SU-DHL-6 (cell line): Measurements from ENCODE around the gene PRR5.

ENCODE experiments used
- H2AFZ ChIP-seq: fragments of 200-600 bp; sonication (generic); 2 replicates; pipeline ENCODE4 v1.6.1; 2014; ENCODE audit warnings: low read depth, mild to moderate bottlenecking, moderate library complexity, mixed read lengths, antibody characterized with exemption, low read length; ENCODE audit not compliant: severe bottlenecking
- H3F3A ChIP-seq: fragments of 200-600 bp; shearing (Covaris generic); 2 replicates; pipeline ENCODE4 v1.6.0; 2016; ENCODE audit warnings: antibody characterized with exemption, mild to moderate bottlenecking; ENCODE audit not compliant: insufficient read depth
- H3K27ac ChIP-seq: fragments of 200-600 bp; sonication (generic); 2 replicates; pipeline ENCODE4 v1.5.1; 2016; ENCODE audit warnings: low read depth, mild to moderate bottlenecking, low read length, moderate library complexity, mixed read lengths
- H3K27me3 ChIP-seq: fragments of 200-600 bp; sonication (generic), shearing (Covaris generic); 2 replicates; pipeline ENCODE4 v1.6.0; 2014; ENCODE audit warnings: mild to moderate bottlenecking, low read length
- H3K36me3 ChIP-seq: fragments of 200-600 bp; sonication (generic); 2 replicates; pipeline ENCODE4 v1.6.1; 2014; ENCODE audit warnings: mild to moderate bottlenecking, low read length, mixed read lengths
- H3K4me2 ChIP-seq: fragments of 300-600, 200-600 bp; shearing (Covaris generic), sonication (generic); 2 replicates; pipeline ENCODE4 v1.6.0; 2014; ENCODE audit warnings: low read length, low read depth, mild to moderate bottlenecking; ENCODE audit not compliant: poor library complexity, severe bottlenecking
- H3K4me3 ChIP-seq: fragments of 200-600 bp; sonication (generic); 2 replicates; pipeline ENCODE4 v1.5.1; 2014; ENCODE audit warnings: antibody characterized with exemption, low read length, mild to moderate bottlenecking, mixed read lengths; ENCODE audit not compliant: insufficient read depth, poor library complexity, severe bottlenecking
- H3K79me2 ChIP-seq: fragments of 200-600 bp; sonication (generic); 2 replicates; pipeline ENCODE4 v1.6.1; 2014; ENCODE audit warnings: mild to moderate bottlenecking, low read length, moderate library complexity; ENCODE audit not compliant: insufficient read depth
- H3K9ac ChIP-seq: fragments of 200-600 bp; sonication (generic); 2 replicates; pipeline ENCODE4 v1.7.0; 2014; ENCODE audit warnings: mild to moderate bottlenecking, low read length
- H3K9me2 ChIP-seq: fragments of 200-600 bp; sonication (generic); replicated peaks from 2 replicates; pipeline ENCODE4 v1.6.1; 2014; ENCODE audit warnings: low read length; ENCODE audit not compliant: insufficient read depth
- H3K9me3 ChIP-seq: fragments of 200-600 bp; sonication (generic); 2 replicates; pipeline ENCODE4 v1.6.1; 2014; ENCODE audit warnings: low read length, mixed read lengths; ENCODE audit not compliant: insufficient read depth
- H4K20me1 ChIP-seq: fragments of 200-600 bp; sonication (generic); 2 replicates; pipeline ENCODE4 v1.6.1; 2014; ENCODE audit warnings: low read depth, mild to moderate bottlenecking, antibody characterized with exemption, low read length, moderate library complexity, mixed read lengths
- CTCF ChIP-seq: fragments of 200-600 bp; sonication (generic); IDR thresholded peaks from one replicate; pipeline ENCODE4 v1.5.1; 2017; ENCODE audit warnings: antibody characterized with exemption, mild to moderate bottlenecking, low read length, moderate library complexity; ENCODE audit not compliant: insufficient read depth, poor library complexity, severe bottlenecking
- EZH2phosphoT487 ChIP-seq: fragments of 200-600 bp; sonication (generic), shearing (Covaris generic); conservative IDR thresholded peaks from 2 replicates; pipeline ENCODE4 v1.6.1; 2018; ENCODE audit warnings: mild to moderate bottlenecking, antibody characterized with exemption, low read length, moderate library complexity, mixed read lengths

Gene PRR5

GRCh38 chr22:44748524-44748923 lies 46.5 kb downstream of the PRR5 start:
- H3K27me3 ChIP-seq: no peaks in the 10 kb centered on the region
- no peaks in the 10 kb centered on the region for H4K20me1 ChIP-seq

GRCh38 chr22:44750481-44750880 lies 48.5 kb downstream of the PRR5 start:
- TF ChIP-seq EZH2phosphoT487 (no peak), CTCF (no peak)
- Histone ChIP-seq H3K4me3 (no peak overlapping the region), H3K27me3 (no peaks in the 10 kb centered on the region), H3F3A (no peaks in the 10 kb centered on the region), H3K4me2 (no peak overlapping the region), H3K79me2 (no peaks in the 10 kb centered on the region), H4K20me1 (no peaks in the 10 kb centered on the region), H3K9ac (no peak overlapping the region), H3K36me3 (no peaks in the 10 kb centered on the region), H2AFZ (no peak overlapping the region), H3K27ac (no peak overlapping the region), H3K9me2 (no peaks in the 10 kb centered on the region), H3K9me3 (no peaks in the 10 kb centered on the region)

More at GRCh38 chr22:44748524-44748923, 46.5 kb downstream of the PRR5 start:
- H3K4me2 ChIP-seq: no peak overlapping the region
- H3K27ac ChIP-seq: no peak overlapping the region
- no peaks in the 10 kb centered on the region for H3K36me3 ChIP-seq
- H3K9me2 ChIP-seq: no peaks in the 10 kb centered on the region
- H3K9me3 ChIP-seq: no peaks in the 10 kb centered on the region
- no peak overlapping the region for H3K9ac ChIP-seq
- no peak overlapping the region for H3K4me3 ChIP-seq
- TF ChIP-seq EZH2phosphoT487: no peak
- TF ChIP-seq CTCF: no peak
- no peaks in the 10 kb centered on the region for H3F3A ChIP-seq
- H2AFZ ChIP-seq: no peak overlapping the region
- no peaks in the 10 kb centered on the region for H3K79me2 ChIP-seq

GRCh38 chr22:44752285-44753188 lies 50.5 kb downstream of the PRR5 start, which contains the start of gene ARHGAP8:
Gene ARHGAP8, plus strand, starts transcription at chr22:44752575. Its CDS starts 33,953 bp downstream, at chr22:44786528.
- Histone ChIP-seq H3K27ac (no peak within 1 kb of the TSS), H3K4me3 (no peak within 1 kb of the TSS), H4K20me1 (no peaks in the 10 kb centered on the region)

More at GRCh38 chr22:44752285-44753188, 50.5 kb downstream of the PRR5 start, which contains the start of gene ARHGAP8:
- no peaks in the 10 kb centered on the region for H3K9me2 ChIP-seq
- no peaks in the 10 kb centered on the region for H3F3A ChIP-seq
- H3K36me3 ChIP-seq: no peaks in the 10 kb centered on the region
- no peaks in the 10 kb centered on the region for H3K79me2 ChIP-seq
- H2AFZ ChIP-seq: no peak within 1 kb of the TSS
- H3K4me2 ChIP-seq: no peak within 1 kb of the TSS
- no peak within 1 kb of the TSS for H3K9ac ChIP-seq
- no peaks in the 10 kb centered on the region for H3K27me3 ChIP-seq
- H3K9me3 ChIP-seq: no peaks in the 10 kb centered on the region
- no peak for TF ChIP-seq CTCF
- no peak for TF ChIP-seq EZH2phosphoT487
